Fibroblast of skin of right quadriceps (primary cell): ENCODE measurements around the gene PPRC1.
A peak's percentile ranks its signal among the peaks of the same experiment; 100 is the strongest.

Experiments
- DNase-seq: peaks from one replicate; pipeline ENCODE4 v3.0.0-alpha.2; 2013

The PPRC1 gene

DNA sequence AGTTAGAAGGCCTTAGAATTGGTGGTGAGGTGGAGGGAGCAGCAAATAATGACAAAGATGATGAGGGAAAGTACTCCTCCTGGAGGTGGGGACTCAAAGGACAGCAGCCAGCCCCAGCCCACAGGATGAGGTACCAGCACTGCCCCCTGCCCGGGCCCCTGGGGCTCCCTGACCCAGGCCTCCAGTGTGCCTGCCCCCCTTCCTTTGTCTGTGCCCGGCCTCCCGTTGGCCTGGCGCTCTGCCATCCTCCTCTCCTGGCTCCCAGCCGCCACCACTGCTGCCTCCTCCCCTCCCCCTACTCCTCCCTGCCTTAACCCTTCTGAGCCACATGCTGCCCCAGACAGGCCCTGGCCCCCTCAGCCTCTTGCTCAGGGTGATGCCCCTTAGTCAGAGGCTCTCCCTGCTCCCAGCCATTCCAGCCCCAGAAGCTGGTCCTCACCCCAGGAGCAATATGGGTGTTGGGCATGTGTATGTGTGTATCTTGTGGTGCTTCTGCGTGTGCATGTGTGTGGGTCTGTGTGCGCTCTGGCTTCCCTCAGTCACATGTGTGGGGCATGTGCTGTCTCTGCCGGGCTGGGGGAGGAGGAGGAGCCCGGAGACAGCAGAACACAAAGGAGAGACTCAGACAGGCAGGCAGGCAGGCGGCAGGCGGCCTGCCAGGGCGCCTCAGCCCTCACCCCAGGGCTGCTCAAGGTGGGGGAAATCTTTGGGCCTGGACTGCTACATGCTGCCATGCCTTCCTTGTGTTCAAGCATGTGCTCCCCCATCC lies 15.3 kb upstream of the PPRC1 start:
- DNase-seq = peak; percentile 92

- peak; percentile 41 for DNase-seq
Observed at GRCh38 chr10:102118867-102119266, 14.0 kb upstream of the PPRC1 start.

DNA sequence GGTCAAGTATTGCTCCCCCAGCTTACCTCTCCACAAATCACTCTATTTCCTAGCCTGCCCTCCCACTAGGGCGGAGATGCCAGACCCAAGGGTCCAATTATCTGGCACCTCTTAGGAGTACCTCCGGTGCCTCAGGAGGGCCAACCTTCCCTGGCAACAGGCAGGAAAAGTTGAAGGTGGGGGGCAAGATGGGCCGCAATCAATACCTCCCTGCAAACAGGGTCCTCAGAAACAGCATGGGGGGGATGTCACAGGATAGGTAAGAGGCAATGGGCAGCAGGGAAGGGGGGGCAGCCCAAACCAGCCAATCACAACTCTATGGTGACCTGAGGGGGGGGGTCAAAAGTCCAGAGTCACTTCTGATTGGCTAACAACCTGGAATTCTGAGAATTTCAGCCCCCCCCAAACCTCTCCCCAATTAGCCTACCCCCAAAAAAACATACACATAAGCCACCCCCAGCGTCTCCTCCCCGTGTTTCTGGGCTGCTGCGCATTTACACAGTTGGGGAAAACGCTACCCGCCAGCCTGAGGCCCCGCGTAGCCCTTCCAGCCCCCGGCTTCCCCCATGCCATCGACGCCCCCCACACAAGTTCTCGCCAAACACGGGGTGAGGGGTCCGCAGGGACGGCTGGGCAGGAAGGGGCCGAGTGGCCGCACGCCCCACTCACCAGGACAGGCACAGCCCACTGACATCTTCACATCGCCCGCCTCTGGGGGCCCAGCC lies 13.3 kb upstream of the PPRC1 start:
- DNase-seq = peak; percentile 88

- DNase-seq = peak; percentile 89
Observed at GRCh38 chr10:102120142-102120990, 12.5 kb upstream of the PPRC1 start, which contains the start of gene LDB1. TSS of gene LDB1 (minus strand) at chr10:102120368. CDS start at chr10:102120110, 258 bp downstream.

DNA sequence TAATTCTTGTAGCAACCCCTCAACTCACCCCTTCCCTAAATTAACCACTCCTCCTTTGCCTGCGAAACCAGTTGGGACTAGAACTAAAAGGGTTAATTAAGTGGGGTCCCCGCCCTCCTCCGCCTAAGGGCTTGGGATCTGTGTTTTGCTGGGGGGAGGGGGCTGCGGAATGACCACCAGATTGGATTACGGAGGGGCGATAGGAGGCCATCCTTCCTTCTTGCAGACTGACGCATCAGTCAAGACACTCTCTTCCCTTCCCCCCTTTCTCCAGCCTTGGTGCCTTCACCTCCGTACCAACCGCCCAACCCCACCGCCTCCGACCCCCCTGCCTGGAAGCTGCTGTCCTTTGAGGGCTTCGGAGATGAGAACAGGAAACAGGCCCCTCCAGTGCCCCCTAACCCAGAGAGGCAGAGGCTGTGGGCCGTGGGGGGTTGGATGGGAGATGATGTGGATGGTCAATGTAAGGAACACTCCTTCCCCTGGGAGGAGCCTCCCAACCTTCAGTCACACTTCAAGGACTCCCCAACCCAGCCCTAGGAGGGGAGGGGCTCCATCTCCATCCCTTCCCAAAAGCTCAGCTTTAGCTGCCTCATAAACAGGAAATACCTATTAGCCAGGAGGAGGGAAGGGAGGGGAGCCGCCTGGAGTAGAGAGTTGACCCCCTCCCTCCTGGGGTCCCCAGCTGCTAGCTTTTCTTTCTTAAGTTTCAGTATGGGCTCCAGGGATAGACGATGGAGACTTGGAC lies 11.7 kb upstream of the PPRC1 start:
- DNase-seq = peak; percentile 96

DNA sequence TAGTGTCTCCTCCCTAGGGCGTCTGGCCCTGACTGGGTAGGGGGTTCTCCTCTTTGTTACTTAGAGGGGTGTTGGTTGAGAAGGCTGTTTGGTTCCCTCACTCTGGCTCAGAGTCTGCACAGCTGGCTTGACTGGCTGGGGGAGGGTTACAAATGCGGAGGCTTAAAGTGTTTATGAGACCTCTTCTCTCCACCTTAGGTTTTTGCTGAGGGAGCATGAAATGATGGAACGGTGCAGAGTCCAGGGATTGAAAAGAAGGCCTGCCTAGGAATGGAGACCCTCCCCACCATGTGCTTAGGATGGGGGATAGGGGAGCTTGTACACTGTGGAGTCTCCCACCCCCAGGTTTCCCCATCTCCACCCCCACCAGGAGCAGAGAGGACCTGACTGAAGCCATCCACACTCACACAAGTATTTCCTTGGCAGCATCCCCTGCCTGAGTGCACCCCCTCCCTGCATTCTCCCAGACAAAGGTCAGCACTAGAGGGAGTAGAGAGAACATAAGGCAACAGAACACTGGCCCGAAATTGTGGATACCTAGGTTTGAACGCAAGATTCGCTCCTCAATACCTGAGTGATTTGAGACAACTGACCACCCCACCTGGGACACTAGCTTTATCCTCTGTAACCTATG lies 11.0 kb upstream of the PPRC1 start:
- DNase-seq = peak; percentile 79

DNA sequence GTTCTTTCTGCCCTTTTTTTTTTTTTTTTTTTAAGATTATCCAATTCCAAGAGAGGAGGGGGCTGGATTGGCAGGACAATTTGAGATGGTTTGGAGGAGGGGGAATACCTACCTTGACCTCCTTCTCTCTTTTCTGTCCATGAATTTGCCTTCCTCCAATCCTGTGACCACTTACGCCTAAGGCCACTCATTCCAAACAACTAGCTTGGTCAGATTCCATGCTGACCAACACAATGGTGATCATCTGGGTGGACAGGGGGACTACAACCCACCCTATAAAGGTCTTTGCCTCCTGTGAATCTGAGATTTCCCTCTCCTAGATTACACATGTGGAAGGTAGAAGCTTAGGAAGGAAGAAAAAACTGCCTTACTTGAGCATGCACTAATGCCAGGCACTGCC lies 10.4 kb upstream of the PPRC1 start:
- DNase-seq = no peak

GRCh38 chr10:102123223-102123622 lies 9.6 kb upstream of the PPRC1 start:
- no peak for DNase-seq

- peak; percentile 47 for DNase-seq
Observed at GRCh38 chr10:102131286-102132170, 1.3 kb upstream of the PPRC1 start.

GRCh38 chr10:102132193-102132562 lies 662 bp upstream of the PPRC1 start:
- DNase-seq = no peak

- DNase-seq = peak; percentile 82
Observed at GRCh38 chr10:102133373-102134195, 744 bp downstream of the PPRC1 start.

- no peak for DNase-seq
Observed at GRCh38 chr10:102134416-102134815, 1.6 kb downstream of the PPRC1 start.

DNA sequence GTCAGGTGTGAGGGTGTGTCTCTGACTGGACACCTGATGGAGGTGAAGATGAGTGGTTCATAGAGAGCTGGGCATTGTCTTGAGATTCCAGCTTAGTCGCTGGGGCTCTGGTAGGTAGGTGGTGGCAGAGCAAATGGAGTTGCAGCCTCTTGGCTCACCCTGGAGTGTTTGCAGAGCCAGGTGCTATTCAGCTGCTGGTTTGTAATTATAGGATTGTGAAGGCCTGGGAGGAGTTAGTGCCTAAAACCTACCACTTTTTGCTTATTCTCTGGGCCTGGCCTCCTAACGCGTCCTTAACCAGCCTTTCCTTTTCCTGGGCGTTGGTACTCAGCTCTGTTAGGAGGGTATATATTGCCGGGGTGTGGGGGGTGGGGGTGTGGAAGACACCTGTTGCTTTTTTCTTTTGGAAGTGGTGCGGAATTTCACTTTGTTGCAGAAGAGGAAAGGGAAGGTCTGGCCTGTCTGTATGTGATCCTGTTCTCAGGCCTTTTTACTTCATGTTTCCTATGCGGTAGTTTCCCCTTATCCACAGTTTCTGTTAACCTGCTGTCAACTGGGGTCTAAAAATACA lies 3.2 kb downstream of the PPRC1 start:
- DNase-seq = no peak

GRCh38 chr10:102139281-102140110 lies 6.7 kb downstream of the PPRC1 start:
- DNase-seq = no peak

DNA sequence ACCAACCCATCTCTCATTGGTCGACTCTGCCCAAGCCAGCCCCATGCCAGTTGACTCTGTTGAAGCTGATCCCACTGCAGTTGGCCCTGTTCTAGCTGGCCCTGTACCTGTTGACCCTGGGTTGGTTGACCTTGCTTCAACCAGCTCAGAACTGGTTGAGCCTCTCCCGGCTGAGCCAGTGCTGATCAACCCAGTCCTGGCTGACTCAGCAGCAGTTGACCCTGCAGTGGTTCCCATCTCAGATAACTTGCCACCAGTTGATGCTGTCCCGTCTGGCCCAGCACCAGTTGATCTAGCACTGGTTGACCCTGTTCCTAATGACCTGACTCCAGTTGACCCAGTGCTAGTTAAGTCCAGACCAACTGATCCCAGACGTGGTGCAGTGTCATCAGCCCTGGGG lies 7.4 kb downstream of the PPRC1 start:
- no peak for DNase-seq

DNA sequence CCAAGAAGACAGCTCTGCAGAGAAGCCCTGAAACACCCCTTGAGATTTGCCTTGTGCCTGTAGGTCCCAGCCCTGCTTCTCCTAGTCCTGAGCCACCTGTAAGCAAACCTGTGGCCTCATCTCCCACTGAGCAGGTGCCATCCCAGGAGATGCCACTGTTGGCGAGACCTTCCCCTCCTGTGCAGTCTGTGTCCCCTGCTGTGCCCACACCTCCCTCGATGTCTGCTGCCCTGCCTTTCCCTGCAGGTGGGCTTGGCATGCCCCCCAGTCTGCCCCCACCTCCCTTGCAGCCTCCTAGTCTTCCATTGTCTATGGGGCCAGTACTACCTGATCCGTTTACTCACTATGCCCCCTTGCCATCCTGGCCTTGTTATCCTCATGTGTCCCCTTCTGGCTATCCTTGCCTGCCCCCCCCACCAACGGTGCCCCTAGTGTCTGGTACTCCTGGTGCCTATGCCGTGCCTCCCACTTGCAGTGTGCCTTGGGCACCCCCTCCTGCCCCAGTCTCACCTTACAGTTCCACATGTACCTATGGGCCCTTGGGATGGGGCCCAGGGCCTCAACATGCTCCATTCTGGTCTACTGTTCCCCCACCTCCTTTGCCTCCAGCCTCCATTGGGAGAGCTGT lies 8.2 kb downstream of the PPRC1 start:
- DNase-seq = no peak

GRCh38 chr10:102141583-102142107 lies 8.8 kb downstream of the PPRC1 start:
- no peak for DNase-seq

DNA sequence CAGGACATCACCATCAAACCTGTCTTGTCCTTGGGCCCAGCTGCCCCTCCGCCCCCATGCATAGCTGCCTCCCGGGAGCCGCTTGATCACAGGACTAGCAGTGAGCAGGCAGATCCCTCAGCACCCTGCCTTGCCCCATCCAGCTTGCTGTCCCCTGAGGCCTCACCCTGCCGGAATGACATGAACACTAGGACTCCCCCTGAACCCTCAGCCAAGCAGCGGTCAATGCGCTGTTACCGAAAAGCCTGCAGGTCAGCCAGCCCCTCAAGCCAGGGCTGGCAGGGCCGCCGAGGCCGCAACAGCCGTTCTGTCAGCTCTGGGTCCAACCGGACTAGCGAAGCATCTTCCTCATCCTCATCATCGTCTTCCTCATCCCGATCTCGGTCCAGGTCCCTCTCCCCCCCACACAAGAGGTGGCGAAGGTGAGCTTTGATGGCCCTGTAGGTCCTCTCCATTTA lies 14.2 kb downstream of the PPRC1 start:
- no peak for DNase-seq
